ENCODE data around the gene PLP1.

PLP1 gene

GRCh38 chrX:103831803-103832544 is 55.3 kb downstream of the PLP1 start, which contains the start of gene RAB9B:
RAB9B (minus strand) TSS chrX:103832257; CDS start chrX:103825784, 6,473 bp downstream.
- peak; percentile 28 for DNase-seq

GRCh38 chrX:103839404-103839803 is 62.8 kb downstream of the PLP1 start:
- DNase-seq: peak; percentile 14

Data from stimulated activated CD4-positive, alpha-beta T cell treated with anti-CD3 and anti-CD28 coated beads, Interleukin-15, amount 100 ng/mL, for 24 hours (primary cell).